GM19099 (cell line): ENCODE results near the gene CHST13.

Source experiments
- POLR2A ChIP-seq: IDR thresholded peaks from 3 replicates; pipeline ENCODE4 v1.6.1; 2011; ENCODE audit warnings: low read depth; ENCODE audit not compliant: insufficient read length; ENCODE audit errors: extremely low read depth

Gene CHST13

GRCh38 chr3:126523745-126524428 is at the start of gene CHST13:
Gene CHST13 (plus strand): TSS chr3:126524155. CDS start chr3:126524333, 178 bp downstream.
- TF ChIP-seq POLR2A, result no peak

- TF ChIP-seq POLR2A, result no peak
Observed at GRCh38 chr3:126474498-126475412, 49.2 kb upstream of the CHST13 start.

- TF ChIP-seq POLR2A, result peak; percentile 88
Observed at GRCh38 chr3:126475413-126476114, 48.4 kb upstream of the CHST13 start, which contains the start of gene ZXDC. Gene ZXDC (minus strand): TSS chr3:126475891. CDS start chr3:126475865, 26 bp downstream.

GRCh38 chr3:126476166-126477060 is 47.5 kb upstream of the CHST13 start:
- no peak for TF ChIP-seq POLR2A

- no peak for TF ChIP-seq POLR2A
Observed at GRCh38 chr3:126477061-126477380, 46.9 kb upstream of the CHST13 start.

GRCh38 chr3:126478581-126479310 is 45.2 kb upstream of the CHST13 start:
- no peak for TF ChIP-seq POLR2A

GRCh38 chr3:126479642-126480041 is 44.3 kb upstream of the CHST13 start:
- TF ChIP-seq POLR2A, result no peak

- TF ChIP-seq POLR2A, result no peak
Observed at GRCh38 chr3:126480206-126480605, 43.7 kb upstream of the CHST13 start.

GRCh38 chr3:126480861-126481260 is 43.1 kb upstream of the CHST13 start:
- no peak for TF ChIP-seq POLR2A

- TF ChIP-seq POLR2A, result no peak
Observed at GRCh38 chr3:126481808-126482502, 42.0 kb upstream of the CHST13 start.

GRCh38 chr3:126482503-126483255 is 41.3 kb upstream of the CHST13 start:
- TF ChIP-seq POLR2A, result no peak

GRCh38 chr3:126483321-126483761 is 40.6 kb upstream of the CHST13 start:
- TF ChIP-seq POLR2A, result no peak
